HG03064 (cell line): ENCODE results near the gene ZRANB1.

Experiments used
- ATAC-seq: cut with Tn5 transposase; IDR thresholded peaks from one replicate; pipeline ENCODE4 v1.9.1; 2021; ENCODE audit warnings: low read depth; ENCODE audit not compliant: unreplicated experiment

The ZRANB1 gene

GRCh38 chr10:125016611-125017202 is 74.8 kb downstream of the ZRANB1 start:
- no peak for ATAC-seq

- ATAC-seq = no peak
These were observed 75.8 kb downstream of the ZRANB1 start for GRCh38 chr10:125017547-125018298.

- no peak for ATAC-seq
These were observed 76.7 kb downstream of the ZRANB1 start for GRCh38 chr10:125018576-125019143.

DNA sequence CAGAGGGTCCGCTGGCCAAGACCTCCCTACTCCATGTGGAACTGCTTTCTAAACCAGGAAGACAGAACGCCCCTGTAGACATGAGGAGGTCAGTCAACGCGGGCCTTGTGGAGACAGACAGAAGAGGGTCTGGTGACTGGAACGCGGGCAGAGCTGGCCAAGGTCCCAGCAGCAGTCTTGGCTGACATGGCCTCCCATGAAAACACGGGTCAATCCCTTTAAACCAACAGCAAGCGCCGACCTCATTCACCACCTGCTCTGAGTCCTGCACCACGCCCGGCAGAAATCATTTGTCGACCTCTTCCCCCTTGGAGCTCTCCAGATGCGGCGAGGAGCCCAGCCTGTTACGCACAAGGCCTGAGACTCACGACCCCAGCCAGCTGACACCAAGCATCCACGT is 78.5 kb downstream of the ZRANB1 start:
- no peak for ATAC-seq

GRCh38 chr10:125020871-125021270 is 78.9 kb downstream of the ZRANB1 start:
- no peak for ATAC-seq

- ATAC-seq = no peak
These were observed 79.9 kb downstream of the ZRANB1 start for GRCh38 chr10:125021686-125022344.

DNA sequence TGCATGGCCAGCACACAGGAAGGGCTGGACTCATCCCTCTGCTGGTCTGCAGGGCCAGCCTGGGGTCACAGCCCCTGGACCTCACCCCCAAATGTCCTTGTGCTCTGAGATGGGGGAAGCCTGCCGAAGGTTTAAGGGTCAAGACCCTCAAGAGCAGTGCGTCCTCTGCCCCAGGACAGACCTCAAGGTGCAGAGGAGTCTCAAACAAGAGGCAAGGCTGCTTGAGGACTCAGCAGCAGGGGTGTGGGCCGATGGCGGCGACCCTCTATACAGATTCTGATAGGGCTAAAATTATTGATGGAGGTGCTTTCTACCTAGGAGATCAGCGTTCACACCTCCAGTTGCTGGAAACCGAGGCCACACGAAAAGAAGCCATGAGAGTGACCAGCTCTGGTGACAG is 80.7 kb downstream of the ZRANB1 start:
- ATAC-seq = no peak

- ATAC-seq = no peak
These were observed 81.3 kb downstream of the ZRANB1 start for GRCh38 chr10:125023255-125023654.

DNA sequence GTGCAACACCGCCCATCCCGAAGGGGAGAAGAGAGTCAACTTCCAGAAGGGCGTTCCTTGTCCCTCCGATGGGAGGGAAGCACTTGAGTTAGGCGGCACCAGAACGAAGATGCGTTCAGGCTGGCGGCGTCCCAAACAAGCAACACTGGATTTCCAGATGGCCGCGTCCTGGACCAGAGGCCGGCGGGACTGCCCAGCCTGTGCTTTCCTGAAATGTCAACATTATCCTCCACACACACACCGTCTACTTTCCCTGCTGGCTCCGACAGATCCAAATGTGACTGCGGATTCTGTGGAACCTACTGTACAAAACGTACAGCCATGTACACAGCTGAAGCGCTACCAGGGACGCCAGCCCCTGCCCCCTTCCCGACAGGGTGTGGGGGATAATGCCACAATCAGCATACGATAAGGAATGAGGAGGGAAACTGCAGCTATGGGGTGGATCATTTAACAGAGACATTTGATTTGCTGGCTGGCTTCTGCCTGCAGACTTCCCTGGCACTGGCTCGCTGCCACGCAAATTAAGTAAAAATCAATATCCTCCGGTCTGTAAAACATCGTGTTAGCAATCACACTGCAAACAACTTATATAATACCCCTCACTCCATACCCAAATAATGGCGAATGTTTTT is 82.1 kb downstream of the ZRANB1 start:
- ATAC-seq = no peak

DNA sequence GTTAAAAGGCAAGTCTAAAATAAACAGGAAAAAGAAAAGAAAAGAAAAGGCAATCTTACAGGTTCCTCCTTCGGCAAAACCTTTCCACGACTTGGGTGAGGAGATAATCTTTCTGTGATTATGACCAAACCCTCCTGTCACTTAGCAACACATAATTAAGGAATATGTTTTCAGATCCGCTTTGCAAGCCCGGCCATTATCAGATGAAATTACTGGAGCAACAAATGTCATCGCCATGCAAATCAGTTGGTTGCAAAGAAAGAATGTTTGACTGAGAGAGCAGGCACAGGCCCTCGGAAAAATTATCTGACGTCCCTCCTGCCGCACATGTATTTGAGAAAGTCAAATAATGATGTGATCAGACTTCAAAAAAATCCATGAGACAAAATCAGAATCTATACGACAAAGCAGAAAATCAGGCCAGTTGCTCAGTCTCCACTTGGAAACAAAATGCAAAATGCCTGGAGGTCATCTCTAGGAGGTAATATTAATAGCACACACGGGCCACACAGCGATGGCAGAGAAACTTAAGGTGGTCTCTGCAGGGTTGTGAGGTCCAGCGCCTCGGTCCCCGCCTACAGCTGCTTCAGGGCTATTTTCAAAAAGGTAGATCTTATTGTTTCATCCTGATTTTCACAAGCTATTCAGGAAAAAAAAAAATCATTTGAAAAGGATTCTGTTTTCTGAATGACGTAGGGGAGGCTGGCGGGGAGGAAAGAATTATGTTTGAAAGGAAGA is 82.7 kb downstream of the ZRANB1 start:
- no peak for ATAC-seq

DNA sequence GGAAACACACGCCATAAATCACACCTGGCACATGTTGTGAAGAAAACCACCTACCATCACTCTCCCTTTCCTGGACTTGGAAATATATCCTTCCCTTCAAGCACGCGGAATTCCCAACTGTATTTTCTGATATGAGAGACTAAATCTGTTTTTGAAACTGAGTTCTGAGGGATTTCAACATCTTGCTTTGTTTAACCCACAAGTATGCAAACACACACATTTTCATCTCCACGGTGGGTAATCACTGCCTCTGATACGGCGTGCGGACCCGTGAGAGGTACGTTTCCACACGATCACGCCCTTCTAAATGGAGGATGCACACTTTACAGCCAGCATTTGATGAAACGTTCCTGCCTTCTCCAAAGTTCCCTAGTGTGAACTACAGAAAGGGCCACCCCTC is 83.4 kb downstream of the ZRANB1 start:
- ATAC-seq = no peak

DNA sequence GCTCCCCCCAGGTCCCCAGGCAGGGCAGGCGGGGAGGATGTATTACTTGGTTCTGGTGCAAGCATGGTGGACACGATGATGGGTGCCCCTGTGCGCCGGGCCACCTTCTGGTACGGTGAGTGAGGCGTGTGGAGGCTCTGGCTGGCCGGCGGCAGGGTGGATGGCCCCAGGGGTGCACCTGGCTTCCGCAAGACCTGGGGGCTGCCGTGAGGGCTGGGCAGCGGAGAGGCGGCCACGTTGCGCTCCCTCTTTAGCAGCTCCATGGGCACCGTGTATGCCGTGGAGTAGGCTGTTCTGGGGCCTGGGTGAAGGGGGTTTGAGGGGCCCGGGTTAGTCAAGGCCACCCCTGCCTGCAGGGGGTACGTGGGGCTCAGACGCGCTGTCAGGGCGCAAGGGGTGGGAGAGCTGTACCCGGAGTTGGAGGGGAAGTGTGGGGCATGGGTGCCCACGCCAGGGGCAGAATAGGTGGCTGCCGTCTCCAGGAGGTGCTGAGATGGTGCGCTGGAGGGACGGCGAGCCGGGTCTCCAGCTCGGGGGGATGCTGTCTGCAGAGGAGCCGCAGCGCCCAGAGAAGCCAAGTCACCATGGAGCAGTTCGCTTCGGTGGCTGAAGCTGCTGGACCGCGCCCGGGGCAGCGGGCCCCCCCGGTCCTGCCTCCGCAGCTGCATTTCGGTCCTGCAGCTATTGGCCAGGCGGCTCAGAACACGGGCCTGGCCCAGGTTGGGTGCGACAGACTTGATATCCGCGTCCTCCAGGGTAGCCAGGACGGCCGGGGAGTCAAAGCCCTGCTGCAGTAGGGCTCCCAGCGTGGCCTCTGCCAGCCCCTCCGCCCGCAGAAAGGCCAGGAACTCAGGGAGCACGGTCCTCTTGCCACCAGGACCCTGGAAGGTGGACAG is 84.4 kb downstream of the ZRANB1 start:
- no peak for ATAC-seq

DNA sequence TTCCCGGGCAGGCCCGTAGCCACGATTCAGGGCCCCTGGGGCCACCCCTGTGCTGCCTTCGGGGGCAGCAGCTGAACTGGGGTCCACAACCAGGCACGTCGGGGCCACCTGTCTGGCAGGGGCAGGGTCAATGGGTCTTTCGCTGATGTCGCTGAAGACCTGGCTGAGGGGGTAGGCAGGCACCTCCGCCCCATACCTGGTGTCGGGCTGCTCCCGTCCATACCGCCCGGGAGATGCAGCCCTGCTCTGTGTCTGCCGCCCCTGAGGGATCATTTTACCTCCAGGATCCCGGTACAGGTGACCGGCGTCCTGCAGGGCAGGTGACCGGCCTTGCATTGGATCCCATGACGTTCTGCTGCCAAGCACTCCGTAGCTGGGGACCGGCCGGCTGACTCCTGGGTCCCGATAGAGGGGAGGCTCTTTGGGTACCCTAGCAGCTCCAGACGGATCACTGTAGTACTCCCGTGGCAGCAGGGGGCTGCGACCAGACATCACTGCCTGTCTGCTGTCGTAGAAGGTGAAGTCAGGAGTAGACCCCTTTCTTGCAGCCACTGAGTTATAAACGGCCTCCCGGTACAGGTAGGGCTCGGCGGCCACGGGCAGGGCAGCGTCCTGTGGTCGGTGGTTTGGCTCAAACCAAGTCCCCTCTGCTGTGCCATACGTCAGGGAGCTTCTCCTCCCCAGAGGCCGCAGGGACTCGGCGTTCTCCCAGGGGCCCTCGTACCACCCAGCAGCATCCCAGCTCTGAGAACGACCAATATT is 85.2 kb downstream of the ZRANB1 start:
- ATAC-seq = no peak

DNA sequence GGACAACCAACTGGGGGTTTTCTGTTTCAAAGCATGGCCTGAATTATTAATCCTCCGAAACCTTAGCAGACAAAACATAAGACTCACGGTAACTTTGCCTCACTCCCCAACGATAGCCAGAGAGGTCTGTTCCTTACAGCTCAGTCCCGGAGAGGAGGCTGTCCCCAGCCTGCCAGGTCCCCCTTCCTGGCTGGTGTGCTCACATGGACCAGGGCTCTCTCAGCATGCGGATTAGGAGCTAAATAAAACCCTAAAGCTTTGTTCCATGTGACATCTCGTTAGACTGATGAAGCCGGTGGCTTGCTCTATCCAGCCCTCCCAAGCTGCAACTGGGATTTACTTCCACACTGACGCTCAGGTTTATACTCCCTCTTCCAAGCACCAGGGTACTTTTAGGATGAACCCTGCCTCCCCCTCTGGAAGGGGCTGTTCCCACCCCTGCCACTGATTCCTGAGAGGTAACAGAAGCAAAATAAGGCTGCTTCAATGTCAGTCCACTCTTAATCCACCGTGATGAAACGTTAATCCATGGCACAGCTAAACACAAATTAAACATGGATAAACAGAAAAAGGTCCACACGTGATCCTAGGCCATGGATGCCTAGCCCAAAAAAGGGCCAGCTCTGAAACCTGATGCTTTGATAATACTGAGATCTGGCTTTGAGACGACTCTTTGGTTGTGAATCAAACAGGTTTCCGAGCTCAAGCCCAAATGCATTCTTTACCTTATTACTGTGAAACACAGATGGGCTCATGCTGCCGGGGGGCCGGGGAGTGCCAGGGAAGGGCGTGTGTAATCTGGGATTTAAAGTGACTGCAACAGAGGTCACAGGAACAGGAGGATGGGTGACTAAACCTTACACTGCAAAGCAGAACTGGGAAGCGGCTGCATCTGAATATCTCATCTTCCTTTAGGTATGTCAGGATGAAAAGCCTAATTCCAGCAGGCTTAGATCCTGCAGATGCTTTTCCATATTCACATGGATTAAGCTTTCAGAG is 86.2 kb downstream of the ZRANB1 start:
- ATAC-seq = no peak

DNA sequence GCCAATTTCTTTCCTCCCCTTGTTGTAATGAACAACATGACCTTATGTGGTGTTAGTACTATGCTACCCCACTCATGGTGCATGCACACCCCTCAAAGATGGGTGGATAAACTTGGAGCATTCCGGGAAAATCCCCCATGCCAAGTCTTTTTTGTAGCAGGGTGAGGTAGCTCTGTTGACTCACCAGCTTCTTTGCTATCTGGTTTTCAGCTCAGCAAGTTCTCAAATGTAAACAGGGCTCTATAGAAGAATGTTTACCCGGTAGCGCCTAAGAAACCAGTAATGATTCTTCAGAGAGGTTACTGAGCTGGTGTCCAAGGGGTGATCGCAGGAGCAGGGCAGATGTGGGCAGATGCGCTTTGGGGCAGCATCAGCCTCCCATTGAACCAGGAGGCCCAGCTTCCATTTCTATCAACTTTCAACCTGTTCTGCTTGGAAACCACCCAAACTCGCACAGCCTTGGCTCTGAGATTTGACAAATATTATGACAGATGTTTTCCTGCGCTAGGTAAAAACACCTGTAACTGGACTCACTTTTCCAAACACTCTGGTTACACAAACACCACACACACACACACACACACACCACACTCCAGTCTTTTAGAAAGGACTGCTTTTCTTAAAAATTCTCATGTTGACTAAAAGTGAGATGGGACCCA is 87.8 kb downstream of the ZRANB1 start:
- ATAC-seq = no peak

- ATAC-seq = no peak
These were observed 88.8 kb downstream of the ZRANB1 start for GRCh38 chr10:125030567-125031197.
